Cardiac muscle cell (in vitro differentiated cells and primary cell): ENCODE measurements around the gene NAGLU. TPM values are rescaled to one million over a fixed set of nuclear protein-coding genes. Genes with fewer than 3 reads are reported as not detected.
A peak's percentile ranks its signal among the peaks of the same experiment; 100 is the strongest.

Experiments
- DNase-seq, 2 donors: peaks; one replicate each; pipeline versions ENCODE4 v3.0.0 to v3.0.0-alpha.2; 2010 to 2017; ENCODE audit warnings: low read depth in 1 of 2, low spot score in 1 of 2
- H3K27ac ChIP-seq: fragments of 200-600 bp; sonication (generic); 2 replicates; pipeline ENCODE4 v1.5.1; 2016
- H3K27me3 ChIP-seq: fragments of 200-600 bp; sonication (generic); 2 replicates; pipeline ENCODE4 v1.6.0; 2016; ENCODE audit warnings: control low read depth
- H3K36me3 ChIP-seq: fragments of 200-600 bp; sonication (generic); 2 replicates; pipeline ENCODE4 v1.5.1; 2016; ENCODE audit warnings: control low read depth
- H3K4me1 ChIP-seq: fragments of 200-600 bp; sonication (generic); 2 replicates; pipeline ENCODE4 v1.8.1; 2017; ENCODE audit warnings: low read depth, mild to moderate bottlenecking, mixed run types
- H3K4me3 ChIP-seq: fragments of 200-600 bp; sonication (generic); 2 replicates; pipeline ENCODE4 v1.5.1; 2016; ENCODE audit warnings: mild to moderate bottlenecking
- H3K9me3 ChIP-seq: fragments of 200-600 bp; sonication (generic); 2 replicates; pipeline ENCODE4 v1.5.1; 2017; ENCODE audit warnings: low read depth, mild to moderate bottlenecking, control low read depth
- CTCF ChIP-seq: IDR thresholded peaks from 2 replicates; pipeline ENCODE4 v1.5.1; 2012; ENCODE audit warnings: low read depth, mild to moderate bottlenecking, low read length
- polyA plus RNA-seq: library from polyadenylated mRNA; unstranded; fragments of >200 nt; fragmentation: Nextera tagmentation; extraction: Ambion mirVana; gene quantifications from 2 replicates; pipeline ENCODE4 v1.2.1, GENCODE V29; 2016
- total RNA-seq: library from RNA; depleted of rRNA; stranded (reverse); fragments of >200 nt; gene quantifications from 2 replicates; pipeline ENCODE4 v1.2.3, GENCODE V29; 2016

NAGLU gene
- total and polyA plus RNA-seq, 2 experiments from 2014 or later, result 49.0 to 56.9 TPM

- Histone ChIP-seq H3K4me1 (peaks cover 12% of the 10 kb centered on the region), H3K36me3 (peaks cover 8% of the 10 kb centered on the region)
- TF ChIP-seq CTCF, result no peak
These were observed 27.9 kb downstream of the NAGLU start for GRCh38 chr17:42563950-42564349.

GRCh38 chr17:42564815-42565522, 28.9 kb downstream of the NAGLU start:
- H3K4me1 ChIP-seq, result peaks cover 12% of the 10 kb centered on the region
- no peaks in the 10 kb centered on the region for H3K27me3 ChIP-seq
- H3K4me3 ChIP-seq, result no peak overlapping the region
- no peak overlapping the region for H3K27ac ChIP-seq
- no peaks in the 10 kb centered on the region for H3K9me3 ChIP-seq
- H3K36me3 ChIP-seq, result peaks cover 16% of the 10 kb centered on the region
- no peak for DNase-seq
- TF ChIP-seq CTCF, result no peak

More at GRCh38 chr17:42563950-42564349, 27.9 kb downstream of the NAGLU start:
- H3K9me3 ChIP-seq, result no peaks in the 10 kb centered on the region
- H3K27me3 ChIP-seq, result no peaks in the 10 kb centered on the region
- DNase-seq, result no peak
- no peak overlapping the region for H3K27ac ChIP-seq
- H3K4me3 ChIP-seq, result no peak overlapping the region

GRCh38 chr17:42565523-42566214, 29.6 kb downstream of the NAGLU start:
- Histone ChIP-seq H3K4me1 (peaks cover 12% of the 10 kb centered on the region), H3K27me3 (no peaks in the 10 kb centered on the region), H3K27ac (peak overlapping the region; percentile 78), H3K36me3 (peaks cover 21% of the 10 kb centered on the region), H3K9me3 (no peaks in the 10 kb centered on the region), H3K4me3 (no peak overlapping the region)
- DNase-seq, result no peak
- no peak for TF ChIP-seq CTCF

- Histone ChIP-seq H3K4me3 (peak overlapping the region; percentile 71), H3K4me1 (peaks cover 12% of the 10 kb centered on the region), H3K9me3 (no peaks in the 10 kb centered on the region), H3K27ac (peak overlapping the region; percentile 78), H3K36me3 (peaks cover 23% of the 10 kb centered on the region), H3K27me3 (no peaks in the 10 kb centered on the region)
- DNase-seq, result no peak
- no peak for TF ChIP-seq CTCF
These were observed 30.3 kb downstream of the NAGLU start for GRCh38 chr17:42566215-42566882.

GRCh38 chr17:42566883-42567573, 31.0 kb downstream of the NAGLU start, which contains the start of gene MLX:
Gene MLX, plus strand, starts transcription at chr17:42567100. Its CDS starts 25 bp downstream, at chr17:42567125.
- Histone ChIP-seq H3K36me3 (peaks cover 30% of the 10 kb centered on the region), H3K27me3 (no peaks in the 10 kb centered on the region), H3K4me3 (peak within 1 kb of the TSS; percentile 71), H3K9me3 (no peaks in the 10 kb centered on the region), H3K27ac (peak within 1 kb of the TSS; percentile 78), H3K4me1 (peaks cover 12% of the 10 kb centered on the region)
- DNase-seq, result peak; percentile 94 to 96
- no peak for TF ChIP-seq CTCF
